Hepatocyte (in vitro differentiated cells): ENCODE measurements around the gene CBX5. TPM values are rescaled to one million over a fixed set of nuclear protein-coding genes. Genes with fewer than 3 reads are reported as not detected.

Source experiments
- DNase-seq: peaks from one replicate; pipeline ENCODE4 v3.0.0-alpha.2; 2016; ENCODE audit warnings: low spot score
- H2AFZ ChIP-seq: fragments of 200-600 bp; sonication (generic); 2 replicates; pipeline ENCODE4 v1.6.0; 2016; ENCODE audit warnings: antibody characterized with exemption, mild to moderate bottlenecking
- H3K27ac ChIP-seq: fragments of 200-600 bp; sonication (generic); 2 replicates; pipeline ENCODE4 v1.5.1; 2016; ENCODE audit warnings: mild to moderate bottlenecking
- H3K27me3 ChIP-seq: fragments of 200-600 bp; sonication (generic); 2 replicates; pipeline ENCODE4 v1.6.1; 2016
- H3K36me3 ChIP-seq: fragments of 200-600 bp; sonication (generic); replicated peaks from 2 replicates; pipeline ENCODE4 v1.5.1; 2016; ENCODE audit warnings: low read depth; ENCODE audit not compliant: insufficient read depth
- H3K4me1 ChIP-seq: fragments of 200-600 bp; sonication (generic); 2 replicates; pipeline ENCODE4 v1.5.1; 2016; ENCODE audit warnings: mild to moderate bottlenecking, moderate library complexity; ENCODE audit not compliant: insufficient read depth
- H3K4me2 ChIP-seq: fragments of 200-600 bp; sonication (generic); 2 replicates; pipeline ENCODE4 v1.6.0; 2016
- H3K4me3 ChIP-seq: fragments of 200-600 bp; sonication (generic); 2 replicates; pipeline ENCODE4 v1.5.1; 2016; ENCODE audit warnings: mild to moderate bottlenecking
- H3K79me2 ChIP-seq: fragments of 200-600 bp; sonication (generic); 2 replicates; pipeline ENCODE4 v1.6.0; 2017; ENCODE audit warnings: mild to moderate bottlenecking
- H3K9me2 ChIP-seq: fragments of 200-600 bp; sonication (generic); replicated peaks from 2 replicates; pipeline ENCODE4 v1.6.0; 2017; ENCODE audit warnings: mild to moderate bottlenecking; ENCODE audit not compliant: insufficient read depth
- H3K9me3 ChIP-seq: fragments of 200-600 bp; sonication (generic); 2 replicates; pipeline ENCODE4 v1.5.1; 2016; ENCODE audit warnings: low read depth, mild to moderate bottlenecking
- H4K20me1 ChIP-seq: fragments of 200-600 bp; sonication (generic); 2 replicates; pipeline ENCODE4 v1.6.0; 2016; ENCODE audit warnings: mild to moderate bottlenecking; ENCODE audit not compliant: insufficient read depth, poor library complexity, severe bottlenecking
- EZH2 ChIP-seq: fragments of 200-600 bp; sonication (generic); IDR thresholded peaks from 2 replicates; pipeline ENCODE4 v1.6.1; 2016; ENCODE audit warnings: antibody characterized with exemption, mild to moderate bottlenecking, borderline replicate concordance
- EZH2phosphoT487 ChIP-seq: fragments of 200-600 bp; sonication (generic); IDR thresholded peaks from one replicate; pipeline ENCODE4 v1.6.1; 2018; ENCODE audit warnings: antibody characterized with exemption, mild to moderate bottlenecking, low read depth, moderate library complexity; ENCODE audit not compliant: unreplicated experiment, severe bottlenecking
- WGBS: methylation state at CpG from one replicate; pipeline ENCODE4 v1.1.6; 2016; ENCODE audit warnings: low lambda C conversion rate; ENCODE audit errors: missing lambda C conversion rate; 5-methylcytosine and 5-hydroxymethylcytosine counted together
- polyA plus RNA-seq: library from polyadenylated mRNA; unstranded; fragments of >200 nt; fragmentation: Nextera tagmentation; extraction: Ambion mirVana; gene quantifications from 2 replicates; pipeline ENCODE4 v1.2.1, GENCODE V29; 2016
- total RNA-seq: library from RNA; depleted of rRNA; stranded (reverse); fragments of >200 nt; gene quantifications from 2 replicates; pipeline ENCODE4 v1.2.3, GENCODE V29; 2014
- TF ChIP-seq, protein P1 (sequence below): fragments of 200-600 bp; sonication (generic); IDR thresholded peaks from 2 replicates; pipeline ENCODE4 v1.5.1; 2016; ENCODE audit warnings: antibody characterized with exemption, mild to moderate bottlenecking; ENCODE audit not compliant: poor library complexity

CBX5 gene
- total and polyA plus RNA-seq, 2 experiments from 2014 or later = 21.9 to 60.1 TPM

- H3K4me2 ChIP-seq = peak overlapping the region; percentile 83
- peak overlapping the region; percentile 9 for H3K27ac ChIP-seq
- TF ChIP-seq EZH2phosphoT487 = no peak
- no peak for TF ChIP-seq EZH2
- TF ChIP-seq, protein P1, sequence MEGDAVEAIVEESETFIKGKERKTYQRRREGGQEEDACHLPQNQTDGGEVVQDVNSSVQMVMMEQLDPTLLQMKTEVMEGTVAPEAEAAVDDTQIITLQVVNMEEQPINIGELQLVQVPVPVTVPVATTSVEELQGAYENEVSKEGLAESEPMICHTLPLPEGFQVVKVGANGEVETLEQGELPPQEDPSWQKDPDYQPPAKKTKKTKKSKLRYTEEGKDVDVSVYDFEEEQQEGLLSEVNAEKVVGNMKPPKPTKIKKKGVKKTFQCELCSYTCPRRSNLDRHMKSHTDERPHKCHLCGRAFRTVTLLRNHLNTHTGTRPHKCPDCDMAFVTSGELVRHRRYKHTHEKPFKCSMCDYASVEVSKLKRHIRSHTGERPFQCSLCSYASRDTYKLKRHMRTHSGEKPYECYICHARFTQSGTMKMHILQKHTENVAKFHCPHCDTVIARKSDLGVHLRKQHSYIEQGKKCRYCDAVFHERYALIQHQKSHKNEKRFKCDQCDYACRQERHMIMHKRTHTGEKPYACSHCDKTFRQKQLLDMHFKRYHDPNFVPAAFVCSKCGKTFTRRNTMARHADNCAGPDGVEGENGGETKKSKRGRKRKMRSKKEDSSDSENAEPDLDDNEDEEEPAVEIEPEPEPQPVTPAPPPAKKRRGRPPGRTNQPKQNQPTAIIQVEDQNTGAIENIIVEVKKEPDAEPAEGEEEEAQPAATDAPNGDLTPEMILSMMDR = no peak
- no peak overlapping the region for H3K4me3 ChIP-seq
- H4K20me1 ChIP-seq = no peaks in the 10 kb centered on the region
- H3K4me1 ChIP-seq = peaks cover 20% of the 10 kb centered on the region
- no peaks in the 10 kb centered on the region for H3K9me2 ChIP-seq
- H3K9me3 ChIP-seq = no peaks in the 10 kb centered on the region
- 38% methylated on average over 1 of the region's 1 CpG for WGBS
- peaks cover 2% of the 10 kb centered on the region for H3K27me3 ChIP-seq
- no peaks in the 10 kb centered on the region for H3K79me2 ChIP-seq
- no peaks in the 10 kb centered on the region for H3K36me3 ChIP-seq
- H2AFZ ChIP-seq = peak overlapping the region; percentile 8
- no peak for DNase-seq
Measured at GRCh38 chr12:54301428-54302048, 21.6 kb upstream of the CBX5 start.

GRCh38 chr12:54300732-54301427 lies 21.0 kb upstream of the CBX5 start, which contains the start of gene NFE2:
TSS of gene NFE2 (minus strand) at chr12:54301015. CDS start at chr12:54295248, 5,767 bp downstream.
- H3K27me3 ChIP-seq = peaks cover 2% of the 10 kb centered on the region
- 4% methylated on average over 17 of the region's 26 CpGs for WGBS

DNA sequence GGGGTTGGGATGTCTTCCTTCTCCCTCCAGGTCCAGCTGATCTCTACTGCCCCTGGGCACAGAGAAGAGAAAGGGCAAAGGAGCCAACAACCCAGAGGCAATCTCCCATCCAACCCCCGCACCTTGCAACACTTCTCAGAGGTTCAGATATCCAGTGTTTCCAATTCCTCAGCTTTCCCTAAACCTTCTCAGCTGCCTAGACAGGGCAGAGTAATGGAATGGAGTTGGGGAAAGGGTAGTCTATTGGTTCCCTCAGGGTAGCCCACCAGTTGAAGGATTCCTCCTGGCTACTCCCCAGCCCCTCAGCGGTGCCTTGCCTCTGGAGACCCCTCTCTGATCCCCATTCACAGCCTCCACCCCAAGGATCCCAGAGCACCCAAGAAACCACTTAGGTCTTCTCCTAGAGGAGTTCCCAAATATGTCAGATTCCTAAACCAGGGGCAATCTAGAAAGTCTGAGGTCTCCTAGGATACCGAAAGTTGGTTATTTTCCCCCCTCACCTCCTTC lies 20.4 kb upstream of the CBX5 start:
- H3K79me2 ChIP-seq = no peaks in the 10 kb centered on the region
- no peaks in the 10 kb centered on the region for H3K36me3 ChIP-seq
- H3K4me2 ChIP-seq = peak overlapping the region; percentile 83
- peaks cover 2% of the 10 kb centered on the region for H3K27me3 ChIP-seq
- H3K9me3 ChIP-seq = no peaks in the 10 kb centered on the region
- TF ChIP-seq EZH2phosphoT487 = no peak
- TF ChIP-seq EZH2 = no peak
- TF ChIP-seq, protein P1 = no peak
- no peak overlapping the region for H3K27ac ChIP-seq
- no peak for DNase-seq
- H3K9me2 ChIP-seq = no peaks in the 10 kb centered on the region
- H3K4me1 ChIP-seq = peaks cover 20% of the 10 kb centered on the region
- no peaks in the 10 kb centered on the region for H4K20me1 ChIP-seq
- 56% methylated on average over 3 of the region's 3 CpGs for WGBS
- H2AFZ ChIP-seq = peak overlapping the region; percentile 8
- no peak overlapping the region for H3K4me3 ChIP-seq

More at GRCh38 chr12:54300732-54301427, 21.0 kb upstream of the CBX5 start, which contains the start of gene NFE2:
- no peaks in the 10 kb centered on the region for H3K36me3 ChIP-seq
- H4K20me1 ChIP-seq = no peaks in the 10 kb centered on the region
- peak within 1 kb of the TSS; percentile 9 for H3K27ac ChIP-seq
- H3K9me2 ChIP-seq = no peaks in the 10 kb centered on the region
- H3K4me1 ChIP-seq = peaks cover 20% of the 10 kb centered on the region
- TF ChIP-seq EZH2 = no peak
- DNase-seq = peak; percentile 87
- H2AFZ ChIP-seq = peak within 1 kb of the TSS; percentile 8
- peak within 1 kb of the TSS; percentile 83 for H3K4me2 ChIP-seq
- H3K79me2 ChIP-seq = no peaks in the 10 kb centered on the region
- no peak within 1 kb of the TSS for H3K4me3 ChIP-seq
- no peaks in the 10 kb centered on the region for H3K9me3 ChIP-seq
